GM12874 (cell line): Measurements from ENCODE around the gene KCNH6.

Experiments
- TF ChIP-seq, protein P1 (sequence below): IDR thresholded peaks from 2 replicates; pipeline ENCODE4 v1.5.1; 2011; ENCODE audit warnings: low read depth, mild to moderate bottlenecking, control low read depth, low read length, moderate library complexity; ENCODE audit not compliant: insufficient read depth

Gene KCNH6

DNA sequence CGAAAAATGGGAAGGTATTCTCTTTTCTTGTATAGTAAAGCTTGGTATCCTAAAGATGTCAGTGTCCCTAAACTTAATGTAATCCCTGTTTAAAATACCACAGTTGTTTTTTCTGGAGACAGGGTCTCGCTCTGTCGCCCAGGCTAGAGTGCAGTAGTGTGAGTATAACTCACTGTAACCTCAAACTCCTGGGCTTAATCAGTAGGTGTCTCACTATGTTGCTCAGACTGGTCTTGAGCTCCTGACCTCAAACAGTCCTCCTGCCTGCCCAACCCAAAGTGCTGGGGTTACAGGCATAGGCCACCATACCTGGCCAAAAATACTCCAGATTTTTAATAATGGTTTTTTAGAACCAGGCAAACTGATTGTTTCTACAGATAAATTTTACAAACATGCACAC, 35.3 kb downstream of the KCNH6 start:
- TF ChIP-seq, protein P1, sequence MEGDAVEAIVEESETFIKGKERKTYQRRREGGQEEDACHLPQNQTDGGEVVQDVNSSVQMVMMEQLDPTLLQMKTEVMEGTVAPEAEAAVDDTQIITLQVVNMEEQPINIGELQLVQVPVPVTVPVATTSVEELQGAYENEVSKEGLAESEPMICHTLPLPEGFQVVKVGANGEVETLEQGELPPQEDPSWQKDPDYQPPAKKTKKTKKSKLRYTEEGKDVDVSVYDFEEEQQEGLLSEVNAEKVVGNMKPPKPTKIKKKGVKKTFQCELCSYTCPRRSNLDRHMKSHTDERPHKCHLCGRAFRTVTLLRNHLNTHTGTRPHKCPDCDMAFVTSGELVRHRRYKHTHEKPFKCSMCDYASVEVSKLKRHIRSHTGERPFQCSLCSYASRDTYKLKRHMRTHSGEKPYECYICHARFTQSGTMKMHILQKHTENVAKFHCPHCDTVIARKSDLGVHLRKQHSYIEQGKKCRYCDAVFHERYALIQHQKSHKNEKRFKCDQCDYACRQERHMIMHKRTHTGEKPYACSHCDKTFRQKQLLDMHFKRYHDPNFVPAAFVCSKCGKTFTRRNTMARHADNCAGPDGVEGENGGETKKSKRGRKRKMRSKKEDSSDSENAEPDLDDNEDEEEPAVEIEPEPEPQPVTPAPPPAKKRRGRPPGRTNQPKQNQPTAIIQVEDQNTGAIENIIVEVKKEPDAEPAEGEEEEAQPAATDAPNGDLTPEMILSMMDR: no peak

DNA sequence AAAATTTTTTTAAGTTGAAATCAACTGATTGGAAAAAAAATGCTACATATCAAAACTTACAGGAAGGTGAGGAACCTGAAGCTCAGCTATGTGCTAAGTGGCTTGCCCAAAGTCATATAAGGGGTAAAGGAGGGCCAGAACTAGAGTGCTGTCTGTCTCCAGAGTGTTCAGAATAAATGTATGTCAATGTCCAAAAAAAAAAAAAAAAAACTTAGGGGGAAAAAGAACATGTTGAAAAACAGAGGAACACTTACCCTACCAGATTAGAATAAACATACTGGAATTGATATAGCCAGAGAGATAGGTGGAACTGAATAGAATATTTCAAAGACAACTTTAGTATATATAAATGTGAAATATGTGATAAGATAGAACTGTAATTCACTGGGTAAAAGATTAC, 38.7 kb downstream of the KCNH6 start:
- TF ChIP-seq, protein P1: no peak

DNA sequence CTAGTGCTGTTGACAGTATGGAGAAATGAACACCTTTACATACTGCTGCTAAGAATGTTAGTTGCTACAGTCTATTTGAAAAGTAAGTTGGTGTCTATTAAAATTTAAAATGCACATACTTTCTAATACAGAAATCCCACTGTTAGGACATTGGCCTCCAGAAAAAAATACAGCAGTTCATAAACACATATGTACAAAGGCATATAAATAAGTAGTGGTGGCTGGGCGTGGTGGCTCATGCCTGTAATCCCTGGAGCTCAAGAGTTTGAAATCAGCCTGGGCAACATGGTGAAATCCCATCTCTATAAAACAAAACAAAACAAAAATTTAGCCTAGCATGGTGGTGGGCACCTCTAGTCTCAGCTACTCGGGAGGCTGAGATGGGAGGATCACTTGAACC, 40.2 kb downstream of the KCNH6 start:
- TF ChIP-seq, protein P1: no peak

DNA sequence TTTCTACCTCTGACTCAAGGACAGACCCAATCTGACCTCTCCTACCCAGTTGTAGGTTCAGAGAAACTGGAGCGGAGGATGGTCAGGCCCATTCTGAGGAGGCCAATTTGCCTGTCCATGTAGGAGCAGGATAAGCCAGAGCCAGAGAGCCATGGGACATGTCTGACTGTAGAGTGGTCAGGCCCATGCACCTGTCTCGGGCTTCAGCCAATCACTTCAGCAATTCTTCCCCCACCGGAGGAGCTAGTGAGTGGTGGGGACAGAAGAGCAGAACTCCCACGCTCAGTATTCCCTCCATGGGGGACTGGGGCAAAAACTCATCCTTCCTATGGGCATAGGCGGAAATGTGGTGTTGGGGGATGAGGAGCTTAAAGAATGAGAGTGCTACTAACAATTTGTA, 41.4 kb downstream of the KCNH6 start:
- TF ChIP-seq, protein P1: no peak

DNA sequence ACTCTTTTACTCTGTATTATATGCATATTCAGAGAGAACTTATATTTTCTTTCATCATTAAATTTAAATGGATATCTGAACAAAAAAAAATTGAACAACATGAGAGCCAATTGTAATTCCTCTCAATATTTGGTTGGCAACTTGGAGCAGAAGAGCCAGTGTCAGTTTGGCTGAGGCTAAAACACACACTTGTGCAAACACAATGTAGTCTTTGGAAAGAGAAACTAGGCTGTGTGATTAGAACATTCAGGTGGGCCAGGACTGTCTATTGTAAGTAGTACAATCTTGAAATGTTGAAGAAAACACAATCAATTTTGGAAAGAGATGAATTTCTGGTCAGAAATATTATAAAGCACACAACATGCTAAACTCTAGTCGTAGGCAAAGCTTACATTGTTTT, 44.1 kb downstream of the KCNH6 start:
- TF ChIP-seq, protein P1: no peak

DNA sequence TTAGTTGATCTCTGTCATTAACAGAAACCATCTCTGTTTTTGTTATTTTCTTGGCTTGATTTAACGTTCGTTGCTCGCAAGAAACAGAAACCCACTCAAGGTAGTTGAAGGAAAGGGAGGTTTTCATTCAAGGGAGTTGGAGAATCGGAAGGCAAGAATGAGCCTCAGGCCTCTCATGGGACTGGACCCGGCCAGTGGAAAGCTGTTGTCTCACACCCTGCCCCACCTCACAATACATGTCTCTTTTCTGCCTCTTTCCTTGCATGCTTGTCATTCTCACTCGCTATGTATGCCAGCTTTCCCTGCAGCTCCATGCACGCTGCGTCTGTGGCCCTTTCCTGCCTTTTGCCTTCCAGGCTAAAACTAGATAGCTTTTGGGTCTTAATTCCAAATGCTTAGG, 45.4 kb downstream of the KCNH6 start:
- TF ChIP-seq, protein P1: no peak

DNA sequence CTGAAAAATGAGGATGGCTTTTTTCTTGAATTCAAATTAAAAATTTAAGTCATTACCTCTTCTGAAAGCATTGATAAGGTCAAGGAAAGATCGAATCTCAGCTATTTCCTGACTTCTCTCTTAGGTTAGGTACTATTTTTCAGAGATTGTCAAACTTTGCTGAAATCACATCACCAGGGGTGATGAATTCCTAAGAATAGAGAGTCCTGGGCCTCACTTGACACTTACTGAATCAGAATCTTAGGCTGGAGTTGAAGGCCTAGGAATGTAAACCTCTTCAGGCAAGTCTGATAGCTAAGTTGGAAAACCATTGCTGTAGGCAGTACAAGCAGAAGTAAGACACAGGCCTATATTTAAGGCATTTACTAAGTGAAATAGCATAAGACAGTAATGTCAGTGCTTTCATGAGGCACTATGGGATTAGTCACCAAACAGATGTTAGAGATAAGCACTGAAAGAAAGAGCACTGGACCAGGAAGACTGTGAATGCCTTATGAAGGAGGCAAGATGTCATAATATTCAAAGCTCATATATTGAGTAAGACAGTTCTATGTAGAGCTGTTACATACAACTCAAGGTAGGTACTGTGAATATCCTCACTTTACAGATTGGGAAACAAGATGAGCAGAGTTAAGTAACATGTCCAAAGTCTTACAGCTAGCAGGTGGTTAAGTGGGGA, 48.6 kb downstream of the KCNH6 start:
- TF ChIP-seq, protein P1: no peak
